Progenitor cell of endocrine pancreas (in vitro differentiated cells): Measurements from ENCODE around the gene MCRS1. TPM values are rescaled to one million over a fixed set of nuclear protein-coding genes. Genes with fewer than 3 reads are reported as not detected.

Experiments
- DNase-seq: peaks from one replicate; pipeline ENCODE4 v3.0.0; 2021; ENCODE audit warnings: low spot score; ENCODE audit not compliant: unreplicated experiment
- H3K27ac Mint-ChIP-seq: 2 replicates; pipeline ENCODE4 v1.8.0; 2021; ENCODE audit warnings: mild to moderate bottlenecking, moderate library complexity, mixed read lengths
- H3K27me3 Mint-ChIP-seq: 2 replicates; pipeline ENCODE4 v1.8.0; 2021; ENCODE audit warnings: mixed read lengths
- H3K36me3 Mint-ChIP-seq: 2 replicates; pipeline ENCODE4 v1.8.0; 2022; ENCODE audit warnings: mixed read lengths; ENCODE audit not compliant: insufficient read depth
- H3K4me1 Mint-ChIP-seq: 2 replicates; pipeline ENCODE4 v1.8.0; 2021; ENCODE audit warnings: low read depth, mixed read lengths
- H3K4me3 Mint-ChIP-seq: 2 replicates; pipeline ENCODE4 v1.8.0; 2021; ENCODE audit warnings: low read depth, mild to moderate bottlenecking, moderate library complexity, mixed read lengths
- H3K9me3 Mint-ChIP-seq: 2 replicates; pipeline ENCODE4 v1.8.0; 2021; ENCODE audit warnings: low read depth, mixed read lengths
- total RNA-seq: library from RNA; stranded (reverse); gene quantifications from 2 replicates; pipeline ENCODE4 v1.2.1, GENCODE V29; 2021
- TF ChIP-seq, protein P1 (sequence below): fragments of 200-600 bp; sonication (generic); IDR thresholded peaks from one replicate; pipeline ENCODE4 v1.5.0; 2021; ENCODE audit warnings: antibody characterized with exemption, mild to moderate bottlenecking; ENCODE audit not compliant: unreplicated experiment

MCRS1 gene
- total RNA-seq, 1 donor from 2014 or later = 92.6 TPM

GRCh38 chr12:49584591-49584990 lies 16.6 kb upstream of the MCRS1 start:
- peaks cover 28% of the 10 kb centered on the region for H3K4me1 Mint-ChIP-seq
- H3K4me3 Mint-ChIP-seq = no peak overlapping the region
- TF ChIP-seq, protein P1, sequence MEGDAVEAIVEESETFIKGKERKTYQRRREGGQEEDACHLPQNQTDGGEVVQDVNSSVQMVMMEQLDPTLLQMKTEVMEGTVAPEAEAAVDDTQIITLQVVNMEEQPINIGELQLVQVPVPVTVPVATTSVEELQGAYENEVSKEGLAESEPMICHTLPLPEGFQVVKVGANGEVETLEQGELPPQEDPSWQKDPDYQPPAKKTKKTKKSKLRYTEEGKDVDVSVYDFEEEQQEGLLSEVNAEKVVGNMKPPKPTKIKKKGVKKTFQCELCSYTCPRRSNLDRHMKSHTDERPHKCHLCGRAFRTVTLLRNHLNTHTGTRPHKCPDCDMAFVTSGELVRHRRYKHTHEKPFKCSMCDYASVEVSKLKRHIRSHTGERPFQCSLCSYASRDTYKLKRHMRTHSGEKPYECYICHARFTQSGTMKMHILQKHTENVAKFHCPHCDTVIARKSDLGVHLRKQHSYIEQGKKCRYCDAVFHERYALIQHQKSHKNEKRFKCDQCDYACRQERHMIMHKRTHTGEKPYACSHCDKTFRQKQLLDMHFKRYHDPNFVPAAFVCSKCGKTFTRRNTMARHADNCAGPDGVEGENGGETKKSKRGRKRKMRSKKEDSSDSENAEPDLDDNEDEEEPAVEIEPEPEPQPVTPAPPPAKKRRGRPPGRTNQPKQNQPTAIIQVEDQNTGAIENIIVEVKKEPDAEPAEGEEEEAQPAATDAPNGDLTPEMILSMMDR = no peak
- H3K27ac Mint-ChIP-seq = peak overlapping the region; percentile 63
- DNase-seq = no peak
- H3K27me3 Mint-ChIP-seq = no peaks in the 10 kb centered on the region
- no peaks in the 10 kb centered on the region for H3K9me3 Mint-ChIP-seq
- peaks cover 6% of the 10 kb centered on the region for H3K36me3 Mint-ChIP-seq

DNA sequence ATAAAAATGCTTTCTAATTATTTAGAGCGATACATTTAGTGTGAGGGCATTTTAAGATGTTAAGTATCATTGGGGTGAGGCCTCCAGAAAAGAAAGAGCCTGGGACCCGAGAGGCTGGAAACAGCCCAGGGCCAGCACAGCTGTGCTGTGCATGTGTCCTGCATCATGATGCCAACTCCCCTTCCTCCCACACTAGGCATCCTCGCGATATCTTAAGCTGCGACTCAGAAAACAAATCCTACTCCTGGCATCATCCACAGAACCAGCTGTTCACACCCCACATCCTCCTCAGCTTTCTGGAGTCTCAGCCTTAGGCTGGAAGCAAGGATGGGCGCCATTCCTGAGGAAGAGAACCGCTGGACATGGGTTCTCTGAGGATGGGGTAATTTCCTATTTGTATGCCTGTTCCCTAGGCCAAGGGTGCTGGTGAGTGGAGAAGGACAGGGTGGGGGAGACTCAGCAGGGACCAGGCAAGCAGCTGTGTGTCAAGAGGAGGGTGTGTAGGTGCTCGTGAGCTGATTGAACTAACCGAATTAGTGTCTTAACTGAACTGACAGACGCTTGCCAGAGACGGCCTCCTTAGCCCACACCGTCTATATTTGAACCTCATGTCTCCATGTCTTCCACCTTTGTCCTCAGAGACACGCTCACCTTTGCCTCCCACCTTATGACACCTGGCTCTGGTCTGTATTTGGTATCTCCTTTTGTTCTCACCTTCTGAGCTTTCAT lies 15.6 kb upstream of the MCRS1 start:
- DNase-seq = no peak
- TF ChIP-seq, protein P1 = no peak
- H3K27me3 Mint-ChIP-seq = no peaks in the 10 kb centered on the region
- H3K4me1 Mint-ChIP-seq = peaks cover 28% of the 10 kb centered on the region
- no peaks in the 10 kb centered on the region for H3K9me3 Mint-ChIP-seq
- no peak overlapping the region for H3K27ac Mint-ChIP-seq
- peaks cover 4% of the 10 kb centered on the region for H3K36me3 Mint-ChIP-seq
- H3K4me3 Mint-ChIP-seq = no peak overlapping the region

DNA sequence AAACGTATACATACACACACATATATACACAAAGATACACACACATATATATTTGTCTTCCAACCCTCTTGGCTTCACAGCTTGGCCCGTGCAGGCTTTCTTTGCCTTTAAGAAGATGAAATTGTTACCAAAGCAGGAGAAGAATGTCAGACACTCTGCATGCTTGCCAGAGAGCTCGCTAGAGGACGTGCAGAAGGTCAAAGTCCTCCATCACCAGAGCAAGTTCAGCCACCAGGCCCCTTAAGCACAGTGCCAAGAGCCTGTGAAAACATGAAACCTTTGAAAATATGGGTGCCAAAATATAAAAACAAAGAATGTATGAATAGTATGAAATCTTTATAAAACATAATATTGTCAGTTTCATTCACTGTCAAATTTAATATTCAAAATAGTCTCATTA lies 14.9 kb upstream of the MCRS1 start:
- Mint-ChIP-seq H3K4me1 (peaks cover 28% of the 10 kb centered on the region), H3K27me3 (no peaks in the 10 kb centered on the region)
- TF ChIP-seq, protein P1 = no peak

DNA sequence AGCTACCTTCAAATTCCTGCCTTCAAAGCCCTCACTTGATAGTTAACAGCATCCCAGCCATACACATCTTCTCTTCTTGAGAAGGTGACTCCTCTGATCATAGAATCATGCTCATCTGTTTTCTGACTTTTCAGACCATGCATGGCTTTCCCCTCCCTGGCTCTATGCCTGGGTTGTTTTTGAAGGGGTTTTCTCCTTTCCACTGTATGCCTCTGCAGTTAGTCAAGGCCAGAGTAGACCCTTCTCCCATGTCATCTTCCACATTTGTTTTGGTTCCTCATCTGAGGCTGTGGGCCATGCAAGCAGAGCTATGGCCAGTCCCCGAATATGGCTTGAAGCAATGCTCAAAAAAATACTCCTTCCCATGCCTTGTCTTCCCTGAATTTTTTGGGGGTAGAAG lies 14.3 kb upstream of the MCRS1 start:
- no peaks in the 10 kb centered on the region for H3K27me3 Mint-ChIP-seq
- peaks cover 28% of the 10 kb centered on the region for H3K4me1 Mint-ChIP-seq
- peak overlapping the region; percentile 54 for H3K27ac Mint-ChIP-seq
- peaks cover 4% of the 10 kb centered on the region for H3K36me3 Mint-ChIP-seq
- no peaks in the 10 kb centered on the region for H3K9me3 Mint-ChIP-seq
- no peak overlapping the region for H3K4me3 Mint-ChIP-seq
- TF ChIP-seq, protein P1 = no peak
- DNase-seq = no peak

More for the DNA sequence above, 14.9 kb upstream of the MCRS1 start:
- Mint-ChIP-seq H3K36me3 (peaks cover 4% of the 10 kb centered on the region), H3K9me3 (no peaks in the 10 kb centered on the region), H3K4me3 (no peak overlapping the region), H3K27ac (no peak overlapping the region)
- no peak for DNase-seq

DNA sequence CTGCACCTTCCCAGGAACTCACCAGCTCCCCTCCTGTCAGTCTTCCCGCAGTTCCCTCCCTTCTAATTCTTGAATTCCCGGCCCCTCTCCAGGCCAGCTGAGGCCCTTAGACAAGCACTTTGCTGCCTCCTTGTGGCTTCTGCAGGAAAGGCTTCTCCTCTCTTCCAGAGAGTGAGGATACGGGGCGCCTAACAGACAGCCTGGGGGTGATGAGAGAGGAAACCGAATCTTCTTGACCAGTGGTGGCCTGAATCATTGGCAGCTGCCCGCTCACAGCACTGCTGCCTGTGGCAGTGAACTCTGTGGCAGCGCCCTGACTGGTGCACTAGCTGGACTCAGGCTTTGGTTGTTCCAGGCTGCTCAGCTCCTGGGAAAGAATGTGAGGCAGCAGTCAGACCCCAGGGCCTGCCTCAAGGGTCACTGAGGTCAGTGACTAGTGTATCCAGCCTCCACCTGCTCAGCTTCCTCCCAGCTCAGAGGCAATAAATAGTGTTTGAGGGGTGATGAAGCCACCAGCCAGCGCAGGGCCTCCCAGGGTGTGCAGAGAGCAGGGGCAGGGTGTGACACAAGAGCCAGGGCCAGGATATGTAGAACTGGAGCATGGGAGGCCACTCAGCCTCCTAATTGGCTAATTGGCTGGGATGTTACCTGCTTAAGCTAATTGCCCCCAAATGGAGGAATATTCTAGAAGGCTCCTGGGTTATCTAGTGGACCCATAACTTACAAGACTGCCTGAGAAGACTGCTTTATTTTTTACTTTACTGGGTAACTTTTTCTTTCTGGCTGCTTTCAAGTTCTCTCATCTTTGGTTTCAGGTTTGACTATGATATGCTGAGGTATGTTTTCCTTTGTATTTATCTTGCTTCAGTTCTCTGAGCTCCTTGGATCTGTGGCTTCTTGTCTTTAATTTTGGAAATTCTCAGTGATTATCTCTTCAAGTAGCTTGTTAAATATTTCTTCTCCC lies 12.9 kb upstream of the MCRS1 start:
- H3K9me3 Mint-ChIP-seq = no peaks in the 10 kb centered on the region
- no peaks in the 10 kb centered on the region for H3K27me3 Mint-ChIP-seq
- peak overlapping the region; percentile 90 for H3K27ac Mint-ChIP-seq
- H3K4me3 Mint-ChIP-seq = no peak overlapping the region
- H3K36me3 Mint-ChIP-seq = peaks cover 7% of the 10 kb centered on the region
- peak; percentile 81 for DNase-seq
- peaks cover 28% of the 10 kb centered on the region for H3K4me1 Mint-ChIP-seq
- TF ChIP-seq, protein P1 = peak; percentile 93
